Hypothalamus (tissue), 51 donors: ENCODE results near the gene CHP2.
"Not testable (repeated sequence)": the region's sequence is repeated elsewhere in the genome, so short reads cannot be mapped to it uniquely, and the experiment has no call there.

Source experiments
- DNase-seq, 51 donors: peaks; one replicate each; lab custom pipeline; 2025; lab: John Stamatoyannopoulos, UW

CHP2 gene

DNA sequence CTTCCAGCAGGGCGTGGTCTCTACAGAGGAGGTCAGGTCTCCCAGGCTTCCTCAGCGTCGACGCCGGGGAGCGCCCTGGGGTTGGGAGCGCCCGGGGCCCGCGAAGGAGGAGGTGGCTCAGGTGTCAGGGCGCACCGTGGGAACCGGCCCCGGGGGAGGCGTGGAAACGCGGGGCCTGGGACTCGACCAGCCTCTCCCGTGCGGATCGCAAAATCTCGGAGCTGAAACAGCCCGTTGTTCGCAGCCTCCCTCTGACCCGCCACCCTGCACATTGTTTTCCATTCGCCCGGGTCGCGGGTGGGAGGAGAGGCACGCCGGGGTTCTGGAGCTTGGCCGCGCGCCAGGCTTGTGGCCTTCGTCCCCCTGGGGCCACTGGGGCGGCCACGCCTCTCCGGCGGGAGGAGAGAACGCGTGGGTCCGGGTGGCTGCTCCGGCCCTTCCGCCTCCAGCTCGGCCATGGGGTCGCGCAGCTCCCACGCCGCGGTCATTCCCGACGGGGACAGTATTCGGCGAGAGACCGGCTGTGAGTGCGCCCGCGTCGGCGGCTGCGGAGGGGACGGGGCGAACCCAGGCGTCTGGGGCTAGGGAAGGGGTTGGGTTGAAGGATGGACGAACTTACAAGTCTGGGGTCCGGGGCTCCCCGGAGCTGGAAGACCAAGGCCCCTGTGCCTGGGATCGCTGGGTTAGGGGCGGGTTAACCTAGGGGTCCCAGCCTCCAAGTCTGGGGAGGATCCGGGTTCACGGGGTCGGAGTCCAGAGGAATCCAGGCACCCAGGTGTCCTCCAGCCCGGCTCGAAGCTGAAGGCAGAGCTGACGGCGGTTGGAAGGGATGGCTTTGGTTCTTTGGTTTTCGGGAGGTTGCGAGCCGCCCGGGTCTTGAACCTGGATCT is at the start of gene CHP2:
Gene CHP2, plus strand, starts transcription at position 433 of the 890 bp plus-strand sequence. Its CDS starts 24 bp downstream, at position 457.
- peak in 1 of 51 donors; percentile 2 for DNase-seq

DNA sequence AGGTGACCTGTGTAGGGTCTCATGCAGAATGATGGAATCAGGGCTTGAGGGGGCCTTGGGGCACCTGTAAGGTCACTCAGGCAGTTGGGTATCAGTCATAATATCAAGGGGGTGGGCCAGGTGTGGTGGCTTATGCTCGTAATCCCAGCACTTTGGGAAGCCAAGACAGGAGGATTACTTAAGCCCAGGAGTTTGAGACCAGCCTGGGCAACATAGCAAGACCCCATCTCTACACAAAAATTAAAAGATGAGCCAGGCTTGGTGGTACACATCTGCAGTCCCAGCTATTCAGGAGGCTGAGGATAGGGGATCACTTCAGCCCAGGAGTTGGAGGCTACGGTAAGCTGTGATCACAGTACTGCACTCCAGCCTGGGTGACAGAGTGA is 49.3 kb upstream of the CHP2 start:
- DNase-seq = no peak

DNA sequence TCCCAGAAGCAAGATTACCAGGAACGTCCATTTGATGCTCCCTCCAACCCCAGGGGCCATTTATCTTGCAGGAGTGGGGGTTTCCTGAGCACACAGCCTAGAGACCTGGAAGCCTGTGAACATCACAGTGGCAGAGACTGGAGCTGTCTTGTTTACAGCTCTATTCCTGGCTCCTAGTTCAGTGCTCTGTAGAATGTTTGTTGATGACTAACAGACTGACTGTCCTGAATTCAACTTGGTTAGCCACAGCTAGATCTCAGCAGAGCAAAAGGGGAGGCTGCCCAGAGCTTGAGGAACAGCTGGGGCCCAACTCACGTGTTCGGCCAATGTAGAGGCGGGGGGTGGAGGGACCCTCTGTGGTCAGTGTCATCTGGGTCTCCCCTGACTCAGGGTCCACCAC is 48.4 kb upstream of the CHP2 start:
- DNase-seq = no peak

DNA sequence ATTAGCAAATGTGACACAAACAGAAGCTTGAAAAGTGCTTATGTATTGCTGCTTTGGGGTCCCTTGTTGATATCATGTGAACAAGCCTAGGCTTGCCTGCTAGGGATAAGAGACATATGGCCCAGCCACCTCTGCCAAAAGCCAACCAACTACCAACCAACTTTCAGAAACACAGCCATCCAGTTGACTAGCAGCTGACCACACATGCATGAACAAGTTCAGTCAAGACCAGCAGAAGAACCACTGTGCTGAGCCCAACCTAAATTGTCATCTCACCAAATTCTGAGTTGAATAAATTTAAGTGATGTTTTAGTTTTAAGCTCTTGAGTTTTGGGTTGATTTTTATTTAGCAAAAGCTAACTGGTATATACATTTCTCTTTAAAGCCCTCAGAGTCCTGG is 45.3 kb upstream of the CHP2 start:
- DNase-seq = no peak

DNA sequence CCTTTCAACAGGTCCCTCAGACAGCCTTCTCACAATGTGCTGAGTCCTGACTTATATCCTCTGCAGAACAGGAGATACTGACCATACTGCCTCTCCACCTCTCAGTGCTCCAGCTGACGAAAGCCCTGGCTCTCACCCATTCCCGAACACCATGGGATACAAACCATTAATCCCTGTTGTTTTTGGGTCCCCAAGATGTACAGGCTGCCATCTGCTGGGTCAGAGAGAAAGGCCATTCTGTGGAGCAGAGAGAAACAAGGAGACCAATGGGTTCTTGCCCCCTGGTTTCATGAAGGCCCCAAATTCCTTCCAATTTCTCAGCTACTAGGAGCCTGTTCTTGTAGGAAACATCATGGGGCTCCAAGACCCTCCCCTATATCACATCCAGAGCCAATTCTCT is 44.8 kb upstream of the CHP2 start:
- DNase-seq = no peak

DNA sequence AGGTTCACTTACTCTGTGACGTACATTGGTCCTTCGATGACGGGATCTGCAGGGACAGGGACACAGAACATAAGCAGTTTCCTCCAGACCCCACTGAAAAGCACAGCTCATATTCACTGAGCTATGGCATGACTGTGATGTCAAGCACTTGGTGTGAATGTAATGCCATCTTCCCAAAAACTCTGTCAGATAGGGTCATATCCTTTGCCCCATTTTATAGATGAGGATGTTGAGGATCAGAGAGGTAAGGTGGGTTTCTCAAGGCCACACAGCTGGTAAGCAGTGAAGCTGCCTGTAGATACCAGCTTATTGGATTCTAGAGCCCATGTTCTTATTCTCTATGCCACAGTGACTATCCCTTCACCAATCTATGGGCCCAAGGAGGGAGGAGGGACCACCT is 44.3 kb upstream of the CHP2 start:
- no peak for DNase-seq

DNA sequence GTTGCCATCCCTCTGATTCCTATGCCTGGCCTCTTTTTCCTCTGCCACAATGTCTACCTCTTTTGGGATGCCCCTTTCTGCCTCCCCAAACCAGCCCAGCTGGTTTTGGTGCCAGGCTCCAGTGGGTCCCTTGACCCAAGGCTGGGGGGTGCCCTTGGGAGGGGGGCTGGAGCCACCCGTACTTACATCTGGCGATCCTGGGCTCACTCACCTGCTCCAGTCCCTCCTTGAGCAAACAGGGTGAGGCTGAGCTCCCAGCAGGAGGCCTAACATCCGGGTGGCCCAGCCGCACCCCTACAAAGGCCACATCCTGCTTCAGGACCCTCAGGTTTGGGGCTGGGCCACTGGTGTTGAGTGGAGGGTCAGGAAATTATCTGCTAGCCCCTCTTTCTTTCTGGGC is 43.0 kb upstream of the CHP2 start:
- no peak for DNase-seq

DNA sequence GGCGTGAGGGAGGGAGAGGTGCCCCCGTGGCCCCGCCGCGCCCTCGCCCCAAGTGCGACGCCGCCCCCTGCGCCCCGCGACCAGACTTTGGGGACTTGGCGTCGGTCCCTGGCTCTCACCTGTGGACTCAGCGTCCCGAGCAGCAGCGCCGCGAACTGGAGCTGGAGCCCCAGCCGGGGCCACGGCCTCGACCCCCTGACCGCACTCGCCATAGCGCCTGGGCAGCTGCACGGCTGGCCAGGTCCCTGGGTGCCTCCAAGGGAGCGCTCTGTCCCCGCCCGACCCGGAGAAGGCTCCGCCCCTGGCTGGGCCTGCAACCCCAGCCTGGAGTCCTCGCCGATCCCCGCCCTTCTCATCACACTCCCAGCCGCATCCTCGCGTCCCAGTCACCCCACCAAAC is 41.9 kb upstream of the CHP2 start, which contains the start of gene ERN2:
Gene ERN2, minus strand, starts transcription at position 247 of the 400 bp plus-strand sequence. Its CDS starts 35 bp downstream, at position 212.
- no peak for DNase-seq

DNA sequence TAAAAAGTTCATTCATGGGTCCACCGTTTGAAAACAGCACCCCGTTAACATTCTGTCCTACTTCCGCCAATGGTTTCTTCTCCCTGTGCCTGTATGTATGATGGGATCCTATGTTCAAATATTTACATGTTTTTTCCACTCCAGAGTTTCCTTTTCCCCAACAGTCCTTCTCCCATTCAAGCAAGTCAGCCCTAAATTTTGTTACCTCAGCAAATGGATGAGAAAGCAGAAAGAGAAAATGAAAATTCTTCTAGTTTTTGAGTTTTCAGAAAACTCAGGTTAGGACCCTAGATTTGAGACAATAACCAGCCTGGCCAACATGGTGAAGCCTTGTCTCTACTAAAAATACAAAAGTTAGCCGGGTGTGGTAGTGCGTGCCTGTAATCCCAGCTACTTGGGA is 38.3 kb upstream of the CHP2 start:
- DNase-seq = no peak

DNA sequence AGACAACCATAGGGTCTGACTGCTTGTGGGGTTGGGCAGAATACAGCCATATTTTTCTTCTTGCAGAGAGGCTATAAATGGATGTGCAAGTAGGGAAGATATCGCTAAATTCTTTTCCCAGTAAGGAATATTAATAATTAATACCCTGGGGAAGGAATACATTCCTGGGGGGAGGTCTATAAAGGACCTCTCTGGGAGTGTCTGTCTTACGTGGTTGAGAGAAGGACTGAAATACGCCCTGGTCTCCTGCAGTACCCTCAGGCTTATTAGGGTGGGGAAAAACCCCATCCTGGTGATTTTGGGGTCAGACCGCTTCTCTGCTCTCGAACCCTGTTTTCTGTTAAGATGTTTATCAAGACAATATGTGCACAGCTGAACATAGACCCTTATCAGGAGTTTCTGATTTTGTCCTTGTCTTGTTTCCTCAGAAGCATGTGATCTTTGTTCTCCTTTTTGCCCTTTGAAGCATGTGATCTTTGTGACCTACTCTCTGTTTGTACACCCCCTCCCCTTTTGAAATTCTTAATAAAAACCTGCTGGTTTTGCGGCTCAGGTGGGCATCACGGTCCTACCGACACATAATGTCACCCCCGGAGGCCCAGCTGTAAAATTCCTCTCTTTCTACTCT is 32.1 kb upstream of the CHP2 start:
- not testable (repeated sequence) for DNase-seq

DNA sequence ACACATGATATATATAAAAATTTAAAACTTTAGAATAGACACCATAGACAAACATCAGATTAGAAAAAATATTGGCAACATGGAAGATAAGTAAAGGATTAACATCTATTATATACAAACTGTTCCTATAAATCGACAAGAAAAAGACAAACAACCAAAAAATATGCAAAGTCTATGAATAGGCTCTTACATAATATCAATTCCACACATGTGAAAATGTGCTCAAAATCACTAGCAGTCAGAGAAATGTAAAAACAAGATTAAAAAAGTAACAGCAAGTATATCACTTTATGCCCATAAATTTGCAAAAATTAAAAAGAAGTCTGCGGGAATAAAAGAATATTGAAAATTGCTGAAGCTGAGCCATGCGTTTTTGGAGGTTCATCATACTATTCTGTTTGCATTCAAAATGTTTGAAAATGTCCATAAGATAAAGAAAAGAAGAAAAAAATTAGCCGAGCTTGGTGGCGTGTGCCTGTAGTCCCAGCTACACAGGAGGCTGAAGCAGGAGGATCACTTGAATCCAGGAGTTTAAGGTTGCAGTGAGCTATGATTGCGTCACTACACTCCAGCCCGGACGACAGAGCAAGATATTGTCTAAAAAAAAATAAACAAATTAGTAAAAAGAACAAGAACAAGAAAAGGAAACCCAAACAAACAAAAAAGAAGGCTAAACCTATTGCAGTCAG is 30.6 kb upstream of the CHP2 start:
- DNase-seq = no peak

DNA sequence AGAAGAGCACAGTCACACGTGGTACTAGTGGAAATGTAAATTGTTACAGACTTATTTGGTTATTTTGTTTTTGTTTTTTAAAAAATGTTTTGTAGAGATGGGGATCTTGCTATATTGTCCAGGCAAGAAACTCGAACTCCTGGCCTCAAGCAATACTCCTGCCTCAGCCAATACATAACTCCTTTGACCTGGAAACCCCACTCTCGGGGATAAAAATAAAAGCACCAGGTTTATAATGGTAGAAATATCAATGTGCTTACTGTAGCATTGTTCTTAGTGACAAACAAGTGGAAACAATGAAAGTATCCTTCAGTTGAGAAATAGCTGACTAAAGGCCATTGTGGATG is 30.1 kb upstream of the CHP2 start:
- DNase-seq = no peak

DNA sequence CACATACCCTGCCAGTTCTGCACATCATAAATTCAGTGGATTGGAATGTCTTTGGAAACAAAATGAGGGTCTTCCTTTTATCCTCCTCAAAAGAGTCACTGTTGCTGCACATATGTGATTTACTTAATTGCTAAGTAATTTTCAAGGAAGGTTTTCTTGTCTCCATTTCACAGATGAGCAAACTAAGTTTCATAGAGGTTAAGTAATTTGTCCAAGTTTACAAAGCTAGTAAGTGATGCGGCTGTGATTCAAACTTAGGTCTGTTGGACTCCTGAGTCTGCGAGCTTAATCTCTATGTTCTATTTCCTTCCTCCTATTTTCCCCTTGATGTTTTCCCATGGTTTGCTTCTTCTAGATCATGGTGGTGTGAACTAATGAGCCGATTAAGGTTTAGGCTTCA is 28.1 kb upstream of the CHP2 start:
- no peak for DNase-seq

DNA sequence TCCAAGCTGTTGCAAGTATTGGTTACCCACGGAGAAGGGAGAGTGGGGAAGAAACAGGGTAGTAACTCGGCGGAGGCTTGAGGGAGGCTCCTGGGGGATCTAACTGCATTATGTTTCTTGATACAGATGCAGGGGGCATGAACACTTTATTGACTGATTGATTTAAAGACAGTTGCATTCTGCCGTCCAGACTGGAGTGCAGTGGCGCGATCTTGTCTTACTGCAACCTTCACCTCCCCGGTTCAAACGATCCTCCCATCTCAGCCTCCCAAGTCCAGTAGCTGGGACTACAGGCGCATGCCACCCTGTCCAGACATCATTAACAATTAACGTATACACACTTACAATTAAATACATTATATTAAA is 26.7 kb upstream of the CHP2 start:
- no peak for DNase-seq

DNA sequence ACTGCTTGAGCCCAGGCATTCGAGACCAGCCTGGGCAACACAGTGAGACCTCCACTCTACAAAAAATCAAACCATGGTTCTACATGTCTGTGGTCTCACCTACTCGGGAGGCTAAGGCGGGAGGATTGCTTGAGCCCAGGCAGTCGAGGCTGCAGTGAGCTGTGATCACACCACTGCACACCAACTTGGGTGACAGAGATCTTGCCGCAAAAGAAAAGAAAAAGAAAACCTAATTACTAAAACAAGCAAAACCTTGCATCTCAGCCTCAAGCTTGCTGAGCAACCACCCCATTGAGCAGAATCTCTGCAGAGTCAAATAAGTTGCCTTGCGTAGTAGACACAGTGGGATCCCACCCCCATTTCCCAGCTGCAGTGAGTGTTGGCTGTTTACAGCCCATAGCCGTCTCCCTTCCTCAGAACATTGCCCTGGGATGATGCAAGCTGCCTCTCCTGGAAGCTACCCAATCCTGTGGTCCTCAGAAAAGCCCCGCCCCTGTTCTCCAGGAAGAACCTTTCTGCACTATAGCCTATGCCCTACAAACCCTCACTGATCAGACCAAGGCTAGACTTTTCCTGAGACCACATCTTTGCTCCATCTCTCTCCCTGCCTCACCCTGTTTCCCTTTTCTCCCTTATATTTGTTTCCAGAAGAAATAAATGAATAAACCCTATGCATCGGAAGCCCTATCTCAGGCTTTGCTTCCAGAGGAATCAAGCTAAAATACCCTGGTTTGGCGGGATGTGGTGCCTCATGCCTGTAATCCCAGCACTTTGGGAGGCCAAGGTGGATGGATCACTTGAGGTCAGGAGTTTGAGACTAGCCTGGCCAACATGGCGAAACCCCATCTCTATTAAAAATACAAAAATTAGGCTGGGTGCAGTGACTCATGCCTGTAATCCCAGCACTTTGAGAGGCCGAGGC is 25.1 kb upstream of the CHP2 start:
- no peak for DNase-seq

DNA sequence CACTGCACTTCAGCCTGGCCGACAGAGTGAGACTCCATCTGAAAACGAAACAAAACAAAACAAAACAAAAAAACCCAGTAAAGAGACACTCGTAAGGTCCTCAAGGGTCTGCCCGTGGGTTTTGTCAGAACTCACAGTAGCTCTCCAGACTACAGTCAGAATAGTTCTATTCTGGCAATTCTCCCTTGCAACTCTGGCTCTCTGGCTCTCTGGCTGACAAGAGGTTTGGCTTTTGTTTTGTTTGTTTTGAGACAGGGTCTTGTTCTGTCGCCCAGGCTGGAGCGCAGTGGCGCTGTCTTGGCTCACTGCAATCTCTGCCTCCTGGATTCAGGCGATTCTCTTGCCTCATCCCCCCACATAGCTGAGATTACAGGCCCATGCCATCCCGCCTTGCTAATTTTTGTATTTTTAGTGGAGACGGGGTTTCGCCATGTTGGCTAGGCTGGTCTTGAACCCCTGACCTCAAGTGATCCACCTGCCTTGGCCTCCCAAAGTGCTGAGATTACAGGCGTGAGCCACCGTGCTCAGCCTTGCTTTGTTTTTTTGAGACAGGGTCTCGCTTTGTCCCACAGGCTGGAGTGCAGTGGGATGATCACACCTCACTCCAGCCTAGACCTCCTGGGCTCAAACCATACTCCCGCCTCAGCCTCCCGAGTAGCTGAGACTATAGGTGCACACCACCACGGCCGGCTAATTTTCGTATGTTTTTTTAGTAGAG is 20.5 kb upstream of the CHP2 start:
- DNase-seq = no peak

DNA sequence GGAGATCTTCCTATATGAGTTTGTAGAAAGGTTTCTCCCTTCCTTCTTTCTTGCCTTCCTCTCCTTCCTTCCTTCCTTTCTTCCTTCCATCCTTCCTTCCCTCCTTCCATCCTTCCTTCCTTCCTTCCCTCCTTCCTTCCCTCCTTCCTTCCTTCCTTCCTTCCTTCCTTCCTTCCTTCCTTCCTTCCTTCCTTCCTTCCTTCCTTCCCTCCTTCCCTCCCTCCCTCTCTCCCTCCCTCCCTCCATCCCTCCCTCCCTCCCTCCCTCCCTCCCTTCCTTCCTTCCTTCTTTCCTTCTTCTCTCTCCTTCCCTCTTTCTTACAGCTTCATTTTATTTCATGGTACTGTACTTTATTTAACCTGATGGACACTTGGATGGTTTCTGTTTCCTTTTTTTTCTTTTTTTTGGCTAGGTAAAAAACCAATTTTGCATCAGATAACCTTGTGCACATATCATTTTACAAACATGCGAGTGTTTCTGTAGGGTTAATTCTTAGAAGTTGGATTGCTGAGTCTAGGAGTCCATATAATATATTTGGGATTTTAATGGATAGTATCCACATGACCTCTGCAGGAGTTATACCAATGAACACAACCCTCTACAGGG is 17.3 kb upstream of the CHP2 start:
- not testable (repeated sequence) for DNase-seq

DNA sequence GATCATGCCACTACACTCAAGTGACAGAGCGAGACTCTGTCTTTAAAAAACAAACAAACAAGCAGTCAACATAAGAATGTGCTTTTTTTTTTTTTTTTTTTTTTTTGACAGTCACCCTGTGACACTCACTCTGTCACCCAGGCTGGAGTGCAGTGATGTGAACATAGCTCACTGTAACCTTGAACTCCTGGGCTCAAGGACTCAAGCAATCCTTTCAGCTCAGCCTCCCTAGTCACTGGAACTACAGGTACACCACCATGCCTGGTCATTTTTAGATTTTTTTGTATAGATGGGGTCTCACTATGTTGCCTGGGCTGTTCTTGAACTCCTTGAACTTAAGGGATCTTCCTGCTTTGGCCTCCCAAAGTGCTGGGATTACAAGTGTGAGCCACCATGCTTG is 15.3 kb upstream of the CHP2 start:
- no peak for DNase-seq

DNA sequence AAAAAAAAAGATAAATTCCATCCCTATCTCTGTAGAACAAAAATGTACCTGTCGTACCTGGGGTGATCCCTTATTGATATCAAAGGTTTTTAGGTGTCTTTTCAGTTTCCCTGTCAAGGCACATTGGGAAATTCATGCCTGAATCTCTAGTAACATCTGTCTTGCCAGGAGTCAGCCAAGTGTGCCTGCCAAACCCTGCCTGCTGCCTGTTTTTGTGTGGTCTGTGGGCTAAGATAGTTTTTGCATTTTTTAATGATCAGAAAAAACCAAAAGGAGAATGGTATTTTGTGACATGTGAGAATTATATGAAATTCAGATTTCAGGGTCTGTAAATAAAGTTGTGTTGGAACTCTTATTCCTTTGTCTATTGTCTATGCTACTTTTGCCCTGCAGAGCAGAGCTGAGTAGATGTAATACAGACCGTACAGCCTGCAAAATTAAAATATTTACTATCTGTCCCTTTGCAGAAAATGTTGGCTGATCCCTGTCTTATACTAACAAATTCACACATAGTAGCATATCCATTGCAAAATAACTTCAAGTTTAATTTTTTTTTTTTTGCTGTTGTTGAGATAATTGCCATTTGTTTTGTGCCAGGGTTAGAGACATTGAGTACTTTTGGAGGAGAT is 13.0 kb upstream of the CHP2 start:
- no peak for DNase-seq
